GM19455 (cell line): ENCODE measurements around the gene ACP4.
"Not testable (repeated sequence)": the region's sequence is repeated elsewhere in the genome, so short reads cannot be mapped to it uniquely, and the experiment has no call there.

ENCODE experiments used
- ATAC-seq: cut with Tn5 transposase; IDR thresholded peaks from one replicate; pipeline ENCODE4 v1.9.1; 2021; ENCODE audit not compliant: unreplicated experiment

Gene ACP4

DNA sequence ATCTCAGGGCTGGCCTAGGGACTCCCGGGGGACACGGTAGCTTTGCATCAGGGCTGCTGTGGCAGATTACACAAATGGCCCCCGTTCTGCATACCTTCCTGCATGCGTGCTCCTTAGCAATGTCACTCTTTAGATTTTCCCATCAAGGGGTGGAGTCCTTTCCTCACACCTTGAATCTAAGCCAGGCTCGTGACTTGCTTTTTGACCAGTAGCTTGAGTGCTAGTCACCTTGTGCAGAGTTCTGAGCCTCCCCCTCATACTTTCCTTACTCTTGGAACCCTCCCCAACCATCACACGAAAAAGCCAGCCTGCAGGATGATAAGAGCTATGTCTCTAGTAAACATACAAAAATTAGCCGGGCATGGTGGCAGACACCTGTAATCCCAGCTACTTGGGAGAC is 16.8 kb upstream of the ACP4 start:
- ATAC-seq: not testable (repeated sequence)

DNA sequence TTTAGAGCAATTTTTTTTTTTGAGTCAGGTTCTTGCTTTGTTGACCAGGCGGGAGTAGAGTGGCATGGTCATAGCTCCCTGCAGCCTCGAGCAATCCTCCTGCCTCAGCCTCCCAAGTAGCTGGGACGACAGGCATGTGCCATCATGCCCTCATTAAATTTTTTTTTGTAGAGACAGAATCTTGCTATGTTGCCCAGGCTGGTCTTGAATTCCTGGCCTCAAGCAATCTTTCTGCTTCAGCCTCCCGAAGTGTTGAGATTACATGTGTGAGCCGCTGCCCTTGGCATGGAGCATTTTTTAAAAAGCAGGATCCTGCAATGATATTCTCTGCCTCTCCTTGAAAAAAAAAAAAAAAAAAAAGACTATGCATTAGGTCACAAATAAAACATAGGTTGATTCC is 14.1 kb upstream of the ACP4 start:
- no peak for ATAC-seq

DNA sequence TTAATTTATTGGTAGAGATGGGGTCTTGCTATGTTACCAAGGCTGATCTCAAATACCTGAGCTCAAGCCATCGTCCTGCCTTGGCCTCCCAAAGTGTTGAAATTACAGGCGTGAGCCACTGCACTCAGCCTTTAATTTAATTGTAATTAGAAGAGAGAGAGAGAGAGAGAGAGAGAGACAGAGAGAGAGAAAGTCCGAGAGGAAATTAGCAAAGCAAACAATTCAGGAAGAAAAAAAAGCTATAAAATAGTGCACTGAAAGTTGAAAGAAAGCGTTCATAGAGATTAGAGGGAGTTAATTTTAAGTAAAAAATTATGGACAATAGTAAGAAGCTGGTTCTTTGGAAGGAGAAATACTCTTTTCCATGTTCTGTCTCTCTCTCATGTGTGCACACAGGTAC is 13.0 kb upstream of the ACP4 start:
- ATAC-seq: no peak

DNA sequence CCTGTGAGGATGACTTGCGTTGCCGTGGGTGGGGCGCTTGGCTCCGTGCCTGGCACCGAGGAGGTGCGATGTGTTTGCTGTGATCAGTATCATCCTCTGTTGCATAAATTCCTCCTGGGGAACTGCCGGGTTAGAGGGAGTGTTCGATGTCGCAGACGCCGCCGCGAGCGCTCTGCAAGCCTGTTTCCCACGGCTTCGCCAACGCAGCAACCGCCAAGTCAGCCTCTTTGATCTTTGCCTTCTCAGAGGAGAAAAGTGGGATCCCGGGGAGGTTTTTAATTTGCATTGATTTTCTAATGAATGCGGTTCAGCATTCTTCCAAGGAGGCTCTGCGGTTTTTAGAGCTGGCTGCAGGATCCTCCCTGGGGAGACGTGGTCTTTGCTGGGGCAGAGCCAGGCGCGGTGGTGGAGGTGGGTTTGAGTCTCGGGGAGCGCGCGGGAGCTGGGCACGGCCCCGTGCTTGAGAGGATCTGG is 12.3 kb upstream of the ACP4 start:
- ATAC-seq: no peak

DNA sequence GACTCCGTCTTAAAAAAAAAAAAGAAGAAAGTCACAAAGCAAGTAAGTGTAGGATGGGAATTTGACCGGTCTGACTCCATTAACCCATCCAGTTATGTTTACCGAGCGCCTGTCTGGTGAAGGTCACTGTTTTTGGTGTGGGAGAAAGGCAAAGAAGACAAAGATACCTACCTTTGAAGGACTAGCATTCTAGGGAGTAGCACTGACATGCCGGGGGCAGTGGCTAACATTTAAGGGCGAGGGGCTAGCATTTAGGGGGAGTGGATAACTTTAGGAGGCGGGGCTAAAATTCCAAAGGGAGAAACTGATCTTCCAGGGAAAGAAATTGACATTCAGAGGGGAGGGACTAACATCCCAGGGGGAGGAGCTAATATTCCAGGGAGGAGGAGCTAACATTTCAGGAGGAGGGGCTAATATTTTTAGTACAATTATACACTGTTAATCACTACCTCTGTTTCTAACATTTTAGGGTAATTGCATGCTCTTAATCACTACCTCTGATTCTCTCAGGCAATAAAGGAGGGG is 11.2 kb upstream of the ACP4 start:
- ATAC-seq: no peak

DNA sequence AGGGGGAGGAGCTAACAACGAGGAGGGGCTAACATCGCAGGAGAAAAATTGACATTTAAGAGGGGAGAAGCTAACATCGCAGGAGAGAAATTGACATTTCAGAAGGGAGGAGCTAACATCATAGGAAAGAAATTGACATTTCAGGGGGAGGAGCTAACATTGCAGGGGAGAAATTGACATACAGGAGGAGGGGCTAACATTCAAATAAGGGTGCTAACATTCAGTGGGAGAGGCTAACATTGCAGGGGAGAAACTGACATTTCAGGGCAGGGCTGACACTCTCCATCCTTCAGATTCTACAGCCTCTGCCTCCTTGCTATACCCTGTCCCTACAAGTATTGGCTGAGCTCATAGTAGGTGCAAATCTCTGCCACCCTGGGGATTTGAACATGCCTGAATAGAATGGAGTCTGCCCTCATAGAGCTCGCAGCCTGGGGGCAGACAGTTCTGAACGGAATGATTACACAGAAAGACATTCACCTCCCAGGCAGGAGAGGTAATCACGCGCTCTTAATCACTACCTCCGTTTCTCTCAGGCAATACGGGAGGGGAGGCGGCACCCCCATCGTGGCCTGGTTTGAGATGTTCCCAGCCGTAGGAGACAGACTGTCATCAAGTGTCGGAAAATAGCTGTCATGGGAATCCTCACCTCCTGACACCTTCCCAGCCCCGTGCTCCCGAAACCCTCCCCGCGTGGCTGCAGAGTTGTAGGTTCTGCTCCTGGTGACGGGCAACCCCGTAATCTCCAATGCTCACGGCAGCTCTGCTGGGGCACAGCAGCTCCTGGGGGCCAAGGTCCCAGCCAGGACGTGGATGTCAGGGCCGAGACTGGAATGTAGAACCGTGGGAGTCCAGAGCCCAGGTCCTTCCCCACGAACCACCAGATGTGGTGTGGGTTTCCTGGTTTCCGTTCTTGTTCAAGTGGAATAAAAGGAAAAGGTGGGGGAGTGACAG is 10.4 kb upstream of the ACP4 start:
- ATAC-seq: no peak

DNA sequence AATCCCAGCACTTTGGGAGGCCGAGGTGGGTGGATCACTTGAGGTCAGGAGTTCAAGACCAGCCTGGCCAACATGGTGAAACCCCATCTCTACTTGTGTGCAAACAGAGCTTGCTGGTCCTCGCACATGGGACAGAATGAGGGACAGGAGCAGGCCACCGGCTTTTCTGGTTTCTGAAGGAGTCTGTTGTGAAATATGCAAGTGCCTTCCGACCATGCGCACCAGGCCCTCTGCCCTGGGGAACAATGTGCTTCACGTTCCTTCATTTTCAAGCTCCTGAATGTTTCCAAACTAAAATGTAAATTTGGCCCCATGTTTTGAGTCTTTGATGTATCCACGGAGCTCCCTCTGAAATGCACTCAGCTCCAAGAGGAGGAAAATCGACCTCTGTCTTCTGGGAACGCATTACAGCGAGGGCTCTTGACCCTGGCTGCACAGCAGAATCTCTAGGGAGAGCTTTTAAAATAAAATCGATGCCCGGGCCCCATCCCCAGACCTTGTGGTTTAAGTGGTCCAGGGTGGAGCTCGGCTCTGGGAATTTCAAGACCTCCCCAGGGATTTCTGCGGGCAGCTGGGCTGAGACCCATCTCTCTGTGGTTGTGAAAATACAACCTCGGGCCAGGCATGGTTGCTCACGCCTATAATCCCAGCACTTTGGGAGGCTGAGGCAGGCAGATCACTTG is 9.3 kb upstream of the ACP4 start:
- no peak for ATAC-seq

DNA sequence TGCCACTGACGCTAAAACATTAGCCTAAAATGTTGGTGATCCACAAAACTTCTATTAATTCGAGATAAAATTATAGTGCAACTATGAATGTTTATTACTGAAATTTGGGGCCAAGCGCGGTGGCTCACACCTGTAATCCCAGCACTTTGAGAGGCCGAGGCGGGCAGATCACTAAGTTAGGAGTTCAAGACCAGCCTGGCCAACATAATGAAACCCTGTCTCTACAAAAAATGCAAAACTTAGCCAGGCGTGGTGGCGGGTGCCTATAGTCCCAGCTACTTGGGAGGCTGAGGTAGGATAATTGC is 6.4 kb upstream of the ACP4 start:
- ATAC-seq: not testable (repeated sequence)

DNA sequence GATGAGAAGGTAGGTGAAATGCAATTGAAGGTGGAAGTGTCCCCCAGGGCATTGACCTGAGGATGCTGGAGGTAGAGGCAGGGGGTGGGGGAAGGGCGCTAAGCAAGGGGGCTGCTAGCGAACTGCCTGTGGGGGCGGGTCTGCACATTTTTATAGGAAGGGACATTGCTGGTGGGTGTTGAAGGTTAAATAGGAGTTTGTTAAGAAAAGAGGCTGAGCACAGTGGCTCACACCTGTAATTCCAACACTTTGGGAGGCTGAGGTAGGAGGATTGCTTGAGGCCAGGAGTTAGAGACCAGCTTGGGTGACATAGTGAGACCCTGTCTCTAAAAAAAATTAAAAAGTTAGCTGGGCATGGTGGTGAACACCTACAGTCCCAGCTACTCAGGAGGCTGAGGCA is 5.5 kb upstream of the ACP4 start:
- ATAC-seq: no peak

DNA sequence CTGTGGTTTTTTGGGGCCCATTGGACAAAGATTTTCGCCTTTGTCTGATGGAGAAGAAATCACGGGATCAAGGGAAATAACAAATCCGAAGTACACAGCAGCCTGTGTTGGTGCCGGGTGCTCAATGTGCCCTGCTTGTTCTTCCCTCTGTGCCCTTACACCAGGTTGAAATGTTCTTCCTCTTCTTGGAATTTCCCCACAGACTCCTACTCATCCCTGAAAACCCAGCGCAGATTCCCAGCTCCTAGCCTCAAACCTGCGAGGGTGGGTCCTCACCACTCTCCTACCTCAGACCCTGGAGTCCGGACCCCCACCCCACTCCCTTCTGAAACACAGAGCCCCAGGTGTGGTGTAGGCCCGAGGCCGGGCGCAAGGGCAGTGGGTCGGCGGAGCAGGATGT is 4.9 kb upstream of the ACP4 start:
- ATAC-seq: no peak

DNA sequence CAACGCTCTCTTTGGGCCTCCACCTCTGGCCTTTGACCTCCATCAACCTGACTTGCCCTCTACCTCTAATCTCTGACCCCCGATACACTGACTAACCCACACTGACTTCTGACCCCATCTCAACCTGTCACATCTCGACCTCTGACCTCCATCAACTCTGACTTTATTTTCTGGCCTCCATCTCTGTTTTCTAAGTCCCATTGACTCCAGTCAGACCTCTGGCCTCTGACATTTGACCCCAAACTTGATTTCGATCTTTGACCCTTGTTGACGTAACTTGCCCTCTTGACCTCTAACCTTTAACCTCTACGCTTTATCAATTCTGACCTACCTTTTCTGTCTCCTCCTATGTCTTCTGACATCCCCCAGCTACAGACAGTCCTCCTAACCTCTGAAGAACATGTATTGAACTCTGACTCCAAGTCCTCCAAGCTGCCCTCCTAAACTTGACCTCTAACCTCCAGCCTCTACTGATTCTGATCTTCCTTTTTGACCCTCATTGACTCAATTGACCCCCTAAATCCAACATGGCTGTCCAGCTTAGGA is 780 bp downstream of the ACP4 start:
- ATAC-seq: no peak

DNA sequence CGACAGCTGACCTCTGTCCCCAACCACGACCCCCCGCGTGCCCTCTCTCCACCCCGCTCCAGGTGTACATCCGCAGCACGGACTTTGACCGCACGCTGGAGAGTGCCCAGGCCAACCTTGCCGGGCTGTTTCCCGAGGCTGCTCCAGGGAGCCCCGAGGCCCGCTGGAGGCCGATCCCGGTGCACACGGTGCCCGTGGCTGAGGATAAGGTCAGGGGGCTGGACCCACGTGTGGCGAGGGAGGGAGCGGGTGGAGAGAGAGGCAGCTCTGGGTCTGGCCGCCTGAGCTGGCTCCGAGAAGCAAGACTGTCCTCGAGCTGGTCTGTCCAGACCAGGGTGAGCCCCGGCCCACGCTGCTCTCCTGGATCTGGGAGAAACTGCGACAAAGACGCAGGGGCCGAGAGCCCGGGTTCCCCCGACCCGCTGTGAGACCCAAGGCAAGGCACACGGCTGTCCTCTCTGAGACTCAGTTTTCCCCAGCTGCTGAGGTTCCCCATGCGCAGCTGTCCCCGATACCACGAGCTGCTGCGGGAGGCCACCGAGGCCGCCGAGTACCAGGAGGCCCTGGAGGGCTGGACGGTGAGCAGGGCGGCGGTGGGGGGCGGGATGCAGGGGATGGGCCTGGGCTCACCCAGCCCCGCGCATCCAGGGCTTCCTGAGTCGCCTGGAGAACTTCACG is 1.5 kb downstream of the ACP4 start:
- no peak for ATAC-seq

DNA sequence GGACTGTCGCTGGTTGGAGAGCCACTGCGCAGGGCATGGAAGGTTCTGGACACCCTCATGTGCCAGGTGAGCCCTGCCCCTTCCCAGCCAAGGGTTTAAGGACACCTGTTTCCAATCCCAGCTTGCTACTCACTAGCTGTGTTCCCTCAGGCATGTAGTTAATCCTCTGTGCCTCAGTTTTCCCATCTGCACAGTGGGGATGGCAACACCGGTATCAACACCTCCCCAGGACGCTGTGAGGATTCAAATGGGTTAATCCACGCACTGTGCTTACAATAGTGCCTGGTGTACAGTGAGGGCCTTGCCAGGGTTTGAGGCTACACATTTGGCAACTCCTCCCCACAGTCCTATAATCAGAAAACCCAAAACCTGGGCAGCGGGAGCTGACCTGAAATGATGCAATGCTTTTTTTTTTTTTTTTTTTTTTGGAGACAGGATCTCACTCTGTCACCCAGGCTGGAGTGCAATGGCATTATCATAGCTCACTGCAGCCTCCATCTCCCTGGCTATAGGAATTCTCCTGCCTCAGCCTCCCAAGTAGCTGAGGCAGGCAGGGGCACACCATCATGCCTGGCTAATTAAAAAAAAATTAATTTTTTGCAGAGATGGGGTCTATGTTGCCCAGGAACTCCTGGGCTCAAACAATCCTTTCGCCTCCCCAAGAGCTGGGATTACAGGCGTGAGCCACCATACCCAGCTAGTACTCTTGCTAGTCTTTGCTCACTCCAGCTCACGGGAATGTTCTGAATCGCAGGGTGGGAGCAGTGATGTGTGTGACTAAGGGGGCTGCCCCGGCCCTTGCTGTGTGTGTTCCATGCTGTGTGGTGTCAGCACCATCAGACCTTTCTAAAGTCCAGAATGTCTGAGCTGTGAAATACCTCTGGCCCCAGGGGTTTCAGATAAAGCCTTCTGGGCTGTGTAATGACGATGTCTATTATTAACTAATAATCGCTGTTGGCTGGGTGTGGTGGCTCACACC is 2.3 kb downstream of the ACP4 start:
- ATAC-seq: no peak

DNA sequence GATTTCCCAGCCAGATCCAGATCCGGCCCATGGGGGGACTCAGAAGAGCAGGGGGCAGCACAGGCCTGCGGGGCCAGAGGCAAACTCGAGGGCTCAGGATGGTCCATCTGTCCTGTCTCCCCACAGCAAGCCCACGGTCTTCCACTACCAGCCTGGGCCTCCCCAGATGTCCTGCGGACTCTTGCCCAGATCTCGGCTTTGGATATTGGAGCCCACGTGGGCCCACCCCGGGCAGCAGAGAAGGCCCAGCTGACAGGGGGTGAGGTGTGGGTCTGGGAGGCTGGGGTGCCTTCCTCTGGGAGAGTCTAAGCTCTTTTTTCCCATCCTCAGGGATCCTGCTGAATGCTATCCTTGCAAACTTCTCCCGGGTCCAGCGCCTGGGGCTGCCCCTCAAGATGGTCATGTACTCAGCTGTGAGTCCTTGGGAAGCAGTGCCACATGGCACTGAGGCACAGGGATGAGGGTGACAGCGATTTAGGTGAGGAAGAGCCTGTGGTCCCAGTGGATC is 3.4 kb downstream of the ACP4 start:
- no peak for ATAC-seq

DNA sequence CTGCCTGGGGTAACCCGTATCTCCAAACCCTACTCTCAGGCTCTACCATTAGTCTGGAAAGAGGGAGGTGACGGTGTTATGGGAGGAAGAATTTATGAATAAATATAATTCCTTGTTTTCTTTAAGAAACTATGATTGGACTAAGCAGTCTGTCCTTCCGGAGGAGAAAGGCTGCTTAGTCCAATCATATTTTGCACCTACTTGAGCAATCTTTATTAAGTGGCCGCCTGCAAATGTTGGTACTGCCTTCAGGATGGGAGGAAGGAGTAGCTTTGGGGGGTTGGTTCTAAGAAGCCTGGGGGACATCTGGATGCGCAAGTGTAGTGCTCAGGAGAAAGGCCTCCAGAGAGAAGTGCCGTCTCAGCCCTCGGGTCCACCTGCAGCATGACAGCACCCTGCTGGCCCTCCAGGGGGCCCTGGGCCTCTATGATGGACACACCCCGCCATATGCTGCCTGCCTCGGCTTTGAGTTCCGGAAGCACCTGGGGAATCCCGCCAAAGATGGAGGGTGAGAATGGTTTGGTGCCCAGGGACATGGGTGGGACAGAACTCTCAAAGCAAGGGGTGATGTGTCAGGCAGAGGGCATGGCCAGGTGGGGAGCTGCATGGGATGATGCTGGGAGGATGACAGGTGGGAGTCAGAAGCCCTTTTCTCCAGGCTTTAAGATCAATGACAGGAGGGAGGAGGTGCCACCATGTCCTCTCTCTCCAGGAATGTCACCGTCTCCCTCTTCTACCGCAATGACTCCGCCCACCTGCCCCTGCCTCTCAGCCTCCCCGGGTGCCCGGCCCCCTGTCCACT is 4.1 kb downstream of the ACP4 start:
- no peak for ATAC-seq

DNA sequence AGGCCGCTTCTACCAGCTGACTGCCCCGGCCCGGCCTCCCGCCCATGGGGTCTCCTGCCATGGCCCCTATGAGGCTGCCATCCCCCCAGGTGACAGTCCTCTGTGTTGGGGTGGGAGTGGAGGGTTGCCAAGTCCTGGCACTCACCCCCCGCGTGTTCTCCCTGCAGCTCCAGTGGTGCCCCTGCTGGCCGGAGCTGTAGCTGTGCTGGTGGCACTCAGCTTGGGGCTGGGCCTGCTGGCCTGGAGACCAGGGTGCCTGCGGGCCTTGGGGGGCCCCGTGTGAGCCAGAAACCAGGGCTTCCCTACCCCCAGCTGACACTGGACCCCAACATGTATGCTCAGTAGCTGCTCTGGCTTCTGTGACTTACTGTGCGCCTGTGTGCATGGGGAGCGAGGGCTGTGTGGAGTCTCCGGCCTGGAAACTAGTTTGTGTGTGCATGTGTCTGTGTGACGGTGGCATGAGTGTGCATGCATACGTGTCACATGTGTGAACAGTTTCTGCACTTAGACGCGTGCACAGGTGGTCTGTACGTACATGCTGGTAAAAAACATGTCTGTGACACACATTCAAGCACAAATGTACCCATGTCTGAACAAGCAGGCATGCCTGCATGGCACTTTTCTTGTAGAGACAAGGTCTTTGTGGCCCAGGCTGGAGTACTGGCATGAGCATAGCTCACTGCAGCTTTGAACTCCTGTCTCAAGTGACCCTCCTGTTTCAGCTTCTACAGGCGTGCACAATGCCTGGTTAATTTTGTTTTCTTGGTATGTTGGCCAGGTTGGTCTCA is 4.9 kb downstream of the ACP4 start:
- ATAC-seq: no peak

DNA sequence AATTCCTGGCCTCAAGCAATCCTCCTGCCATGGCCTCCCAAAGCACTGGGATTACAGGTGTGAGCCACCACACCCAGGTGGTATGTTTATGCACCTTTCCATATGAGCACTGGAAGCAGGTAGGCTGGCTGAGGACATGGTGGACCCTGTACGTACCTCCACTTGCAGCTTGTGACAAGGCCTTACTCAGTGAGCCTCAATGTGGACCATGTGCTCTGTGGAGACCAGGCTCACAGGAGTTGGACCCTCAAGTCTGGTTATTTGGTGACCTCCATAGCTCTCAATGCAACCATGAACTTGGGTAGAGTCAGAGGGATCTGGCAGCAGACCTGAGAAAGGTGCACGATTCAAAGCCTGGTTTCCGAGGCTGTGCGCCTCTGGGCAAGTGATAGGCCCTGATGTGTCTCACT is 5.5 kb downstream of the ACP4 start:
- no peak for ATAC-seq

DNA sequence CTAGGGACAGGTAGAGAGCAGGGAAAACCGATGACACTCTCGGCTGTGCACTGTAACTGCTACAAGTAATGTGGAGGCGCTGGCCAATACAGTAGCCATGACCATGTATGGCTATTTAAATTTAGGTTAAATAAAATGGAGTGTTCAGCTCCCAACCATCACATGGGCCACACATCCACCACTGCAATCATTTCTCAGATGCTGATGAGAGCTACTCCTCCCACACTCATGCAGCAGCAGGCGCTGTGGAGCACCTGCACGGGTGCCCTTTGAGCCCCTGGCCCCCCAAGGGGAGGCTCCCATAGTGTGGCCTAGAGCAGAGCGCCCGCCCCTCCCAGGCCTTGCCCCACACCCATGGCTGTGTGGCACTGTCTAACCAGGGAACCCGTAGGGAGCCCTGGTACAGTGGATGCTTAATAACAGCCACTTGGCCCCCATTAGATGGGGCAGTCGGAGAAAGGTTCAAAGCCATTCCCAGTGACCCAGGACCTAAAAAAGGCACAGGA is 6.0 kb downstream of the ACP4 start:
- ATAC-seq: no peak
